DMS114 treated with DMSO at 0.1 percent for 48 hours (cell line): ENCODE results near the gene EXPH5.
"Not testable (repeated sequence)": the region's sequence is repeated elsewhere in the genome, so short reads cannot be mapped to it uniquely, and the experiment has no call there.

Experiments
- DNase-seq: peaks from one replicate; lab custom pipeline; 2025; ENCODE audit not compliant: unreplicated experiment; lab: John Stamatoyannopoulos, UW

The EXPH5 gene

DNA sequence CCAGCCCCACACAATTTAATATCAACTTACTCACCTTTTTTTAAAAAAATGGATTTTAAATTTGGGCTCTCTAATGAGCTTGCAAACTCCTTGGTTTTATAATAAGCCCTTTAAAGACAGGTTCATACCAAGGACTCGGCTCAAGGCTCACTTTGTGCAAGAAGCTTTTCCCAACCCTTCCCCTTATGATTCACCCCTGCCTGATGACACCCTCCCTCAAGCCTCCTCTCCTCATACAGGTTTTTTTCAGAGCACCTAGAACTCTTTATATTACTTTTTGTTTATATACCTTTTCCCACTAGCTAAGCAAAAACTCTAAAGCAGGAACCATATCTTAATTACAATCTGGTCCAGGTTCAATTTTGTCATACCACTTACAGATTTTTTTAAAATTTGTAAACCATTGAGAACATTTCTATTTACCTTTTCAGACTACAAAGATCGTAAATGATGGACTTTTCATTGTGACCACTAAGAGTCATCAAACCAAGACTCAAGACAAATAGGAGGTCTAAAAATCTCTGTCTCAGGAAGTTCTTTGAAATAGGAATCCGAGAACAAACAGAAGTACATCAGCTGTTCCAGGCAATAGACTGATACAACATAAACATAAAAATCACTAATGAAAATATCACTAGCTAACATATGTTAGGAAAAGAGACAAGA lies 13.1 kb upstream of the EXPH5 start:
- DNase-seq: no peak

DNA sequence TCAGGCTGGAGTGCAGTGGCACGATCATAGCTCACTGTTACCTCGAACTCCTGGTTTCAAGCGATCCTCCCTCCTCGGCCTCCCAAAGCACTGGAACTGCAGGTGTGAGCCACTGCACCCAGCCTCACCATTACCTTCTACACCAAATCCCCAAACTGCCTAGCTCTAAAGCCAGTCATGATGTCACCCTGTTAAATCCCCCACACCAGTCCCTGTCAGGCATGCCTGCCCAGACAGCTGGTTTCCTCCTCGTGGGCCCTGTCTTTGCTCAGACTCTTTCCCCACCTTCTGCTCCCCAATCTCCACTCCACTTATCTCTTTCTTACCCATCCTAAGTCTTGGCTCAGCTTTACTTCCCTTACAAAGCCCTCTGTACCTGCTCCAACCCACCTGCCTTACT lies 12.5 kb upstream of the EXPH5 start:
- DNase-seq: no peak

DNA sequence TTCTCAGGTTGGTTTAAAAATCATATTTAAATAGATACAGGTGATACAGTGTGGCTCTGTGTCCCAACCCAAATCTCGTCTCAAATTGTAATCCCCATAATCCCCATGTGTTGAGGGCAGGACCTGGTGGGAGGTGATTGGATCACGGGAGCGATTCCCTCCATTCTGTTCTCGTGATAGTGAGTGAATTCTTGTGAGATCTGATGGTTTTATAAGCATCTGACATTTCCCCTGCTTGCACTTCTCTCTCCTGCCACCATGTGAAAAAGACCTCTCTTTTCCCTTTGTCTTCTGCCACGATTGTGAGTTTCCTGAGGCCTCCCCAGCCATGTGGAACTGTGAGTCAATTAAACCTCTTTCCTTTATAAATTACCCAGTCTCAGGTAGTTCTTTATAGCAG lies 9.2 kb upstream of the EXPH5 start:
- not testable (repeated sequence) for DNase-seq

DNA sequence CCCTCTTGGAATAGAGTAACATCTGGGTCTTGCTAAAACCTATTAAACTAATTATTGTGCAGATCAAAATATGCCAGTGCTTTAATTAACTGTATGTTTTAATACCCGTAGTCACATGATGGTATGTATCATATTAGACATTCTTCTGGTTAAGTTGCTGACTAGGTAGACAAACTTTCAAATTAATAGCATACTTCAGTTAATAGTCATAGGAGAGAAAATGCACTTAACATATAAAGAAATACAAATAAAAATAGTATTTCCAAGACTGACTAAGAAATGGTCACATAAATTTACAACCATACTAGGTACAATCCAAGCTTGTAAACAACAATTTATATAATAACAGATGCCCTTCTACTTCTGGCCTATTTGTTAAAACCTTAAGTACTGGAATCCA lies 7.6 kb upstream of the EXPH5 start:
- no peak for DNase-seq

DNA sequence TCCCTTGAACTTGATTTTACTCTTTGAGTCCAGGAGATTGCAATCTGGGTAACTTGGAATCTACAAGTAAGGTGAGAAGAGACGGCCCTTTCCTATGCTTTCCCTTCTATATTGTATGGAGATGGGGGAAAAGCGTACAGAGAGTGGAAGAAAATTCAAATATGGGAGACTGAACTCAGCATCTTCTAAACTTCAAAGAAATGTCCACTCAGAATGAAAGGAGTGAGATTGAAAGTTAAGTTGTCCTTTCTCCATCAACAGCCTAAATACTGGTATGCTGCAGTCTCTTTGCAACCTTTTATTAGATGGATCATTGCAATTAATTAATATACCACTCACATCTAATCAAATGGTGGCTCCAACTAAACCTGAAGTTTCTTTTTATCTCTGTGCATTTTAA lies 6.4 kb upstream of the EXPH5 start:
- DNase-seq: no peak

DNA sequence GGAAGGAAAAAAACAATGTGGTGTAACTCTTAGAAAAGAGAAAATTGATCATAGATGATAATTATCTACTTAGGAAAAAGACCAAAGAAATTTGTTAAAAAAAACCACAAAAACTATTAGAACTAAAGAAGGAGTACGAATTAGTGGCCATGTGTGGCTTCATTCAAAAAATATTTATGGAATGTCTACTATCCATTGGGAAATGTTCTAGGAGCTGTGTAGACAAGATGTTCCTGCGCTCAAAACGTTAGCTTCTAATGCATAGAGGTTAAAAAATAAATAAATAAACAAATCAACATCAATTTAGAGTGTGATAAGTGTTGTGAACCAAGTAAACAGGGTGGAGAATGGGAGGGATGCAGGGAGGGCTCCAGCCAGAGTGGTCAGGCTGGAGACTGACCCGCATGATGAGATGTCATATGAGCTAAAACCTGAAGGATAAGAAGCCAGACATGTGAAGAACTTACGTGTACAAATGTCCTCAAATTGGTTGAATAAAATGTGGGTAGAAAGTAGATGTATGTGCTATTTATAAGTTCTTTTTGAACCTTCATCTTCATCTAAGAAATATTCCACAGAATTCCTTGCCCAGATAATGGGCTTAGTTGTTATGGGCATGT lies 4.3 kb upstream of the EXPH5 start:
- no peak for DNase-seq

DNA sequence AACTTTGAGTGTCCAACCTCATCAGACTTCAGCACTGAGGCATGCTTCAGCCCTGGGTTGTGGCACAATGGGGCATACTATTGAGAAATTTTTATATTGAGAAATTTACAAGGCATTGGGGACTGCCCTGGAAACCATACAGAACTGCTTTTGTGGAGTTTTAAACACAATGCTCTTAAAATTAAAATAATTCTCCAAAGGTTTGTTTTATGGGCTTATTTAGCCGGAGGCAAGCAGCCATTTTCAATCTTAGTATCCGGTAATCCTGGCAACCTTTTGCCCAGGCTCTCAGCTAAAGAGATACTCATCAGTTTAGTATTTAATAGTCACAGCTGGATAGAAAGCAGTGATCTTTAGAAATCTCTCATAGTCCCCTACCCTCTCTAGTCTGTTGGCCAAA lies 3.1 kb upstream of the EXPH5 start:
- no peak for DNase-seq

DNA sequence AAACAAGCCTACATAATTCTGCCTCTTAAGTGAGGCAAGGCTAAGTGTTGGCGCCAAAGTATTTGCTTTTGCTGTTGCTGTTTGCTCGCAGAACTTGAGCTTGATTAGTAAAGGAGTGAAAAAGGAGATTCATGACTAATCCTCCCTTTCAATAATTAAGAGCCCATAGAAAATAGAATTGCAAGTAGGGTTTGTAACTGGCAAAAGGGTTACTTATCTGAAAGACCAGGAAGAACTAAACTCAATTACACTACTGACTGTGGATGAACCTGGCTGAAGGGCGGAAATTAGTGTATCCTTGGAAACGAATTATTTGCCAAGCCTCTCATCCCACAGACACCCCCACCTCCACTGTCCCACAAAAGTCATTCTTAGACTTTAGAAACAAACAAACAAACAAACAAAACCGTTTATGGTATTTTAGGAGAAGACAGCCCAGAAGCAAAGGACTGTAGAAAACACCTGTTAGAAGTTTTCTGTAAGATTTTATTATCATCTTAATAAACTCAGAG lies 411 bp upstream of the EXPH5 start:
- no peak for DNase-seq

DNA sequence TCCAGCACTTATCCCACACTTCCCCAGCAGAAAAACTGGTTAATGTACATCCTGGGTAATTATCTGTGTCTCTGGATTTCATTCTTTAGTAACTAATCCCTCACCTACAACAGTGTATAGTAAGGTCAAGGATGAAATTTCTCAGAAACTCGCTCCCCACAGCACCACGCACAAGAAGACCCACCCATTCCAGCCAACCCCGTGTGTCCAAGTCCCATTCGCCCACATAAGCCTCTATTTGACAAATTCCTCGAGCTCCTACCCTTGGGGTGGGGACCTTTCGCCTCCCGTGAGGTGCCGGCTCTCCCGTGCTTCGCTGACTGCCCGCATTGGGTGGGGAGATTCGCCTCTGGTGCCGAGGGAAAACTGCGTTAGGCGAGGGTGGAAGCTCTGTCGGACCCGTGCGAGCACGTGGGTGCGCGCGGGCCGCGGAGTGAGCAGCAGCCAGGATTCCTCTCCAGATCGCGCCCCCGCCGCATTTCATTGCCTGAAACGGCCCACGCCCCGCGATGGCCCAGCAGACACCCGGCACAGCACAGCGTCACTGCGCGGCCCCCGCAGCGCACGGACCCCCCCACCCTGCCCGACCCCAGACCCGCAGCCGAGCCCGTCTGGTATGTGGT lies 866 bp downstream of the EXPH5 start:
- DNase-seq: no peak

DNA sequence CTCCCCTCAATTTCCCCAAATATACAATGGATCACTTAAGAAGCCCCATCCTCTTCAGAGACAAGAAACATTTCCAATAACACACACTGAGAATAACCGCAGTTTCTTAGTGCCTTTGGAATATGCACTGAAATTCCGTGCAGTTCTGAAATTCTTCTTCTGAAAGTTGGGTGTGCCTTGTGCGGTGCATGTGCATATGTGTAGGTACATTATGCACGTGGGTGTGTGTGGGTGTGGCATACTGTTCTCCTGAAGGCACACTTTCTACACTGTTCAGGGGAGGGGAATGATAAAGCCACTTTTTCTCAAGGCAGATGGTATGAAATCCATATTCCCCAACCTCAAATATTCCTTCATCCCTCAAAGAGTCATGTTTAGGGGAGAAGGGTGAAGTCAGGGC lies 1.7 kb downstream of the EXPH5 start:
- DNase-seq: no peak

DNA sequence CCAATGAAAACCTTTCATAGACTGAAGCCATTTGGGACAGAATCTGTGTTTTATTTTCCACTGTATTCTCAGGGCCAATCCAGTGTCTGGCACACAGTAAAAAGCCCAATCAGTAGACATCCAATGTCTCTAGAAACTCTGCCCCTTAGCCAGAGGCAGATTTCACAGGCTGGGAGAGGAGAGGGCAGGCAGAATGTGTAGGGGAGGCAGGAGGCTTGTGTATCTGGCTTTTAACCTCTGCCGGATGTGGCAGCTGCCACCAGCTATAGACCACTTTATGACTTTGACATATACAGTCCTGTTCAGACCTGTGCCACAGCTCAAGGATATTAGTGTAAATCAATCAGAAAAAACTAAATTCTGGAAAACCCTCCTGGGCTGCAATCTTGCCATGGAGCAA lies 4.4 kb downstream of the EXPH5 start:
- no peak for DNase-seq

DNA sequence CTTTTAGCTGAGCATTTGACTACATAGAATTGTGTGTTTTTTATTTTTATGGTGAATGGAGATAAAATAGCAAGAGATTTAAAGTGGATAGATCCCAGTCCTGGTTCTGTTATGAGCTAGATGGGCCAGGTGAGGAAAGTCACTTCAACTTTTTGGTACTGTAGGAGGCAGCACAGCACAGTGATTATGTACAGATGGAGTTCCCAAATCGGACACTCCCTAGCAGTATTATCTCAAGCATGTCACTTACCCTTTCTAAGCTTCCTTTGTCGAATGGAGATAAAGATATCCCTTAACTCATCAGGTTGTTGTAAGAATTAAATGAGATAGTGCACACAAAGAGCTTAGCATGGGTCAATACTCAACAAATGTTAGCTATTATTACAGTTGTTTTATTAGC lies 5.3 kb downstream of the EXPH5 start:
- DNase-seq: no peak

DNA sequence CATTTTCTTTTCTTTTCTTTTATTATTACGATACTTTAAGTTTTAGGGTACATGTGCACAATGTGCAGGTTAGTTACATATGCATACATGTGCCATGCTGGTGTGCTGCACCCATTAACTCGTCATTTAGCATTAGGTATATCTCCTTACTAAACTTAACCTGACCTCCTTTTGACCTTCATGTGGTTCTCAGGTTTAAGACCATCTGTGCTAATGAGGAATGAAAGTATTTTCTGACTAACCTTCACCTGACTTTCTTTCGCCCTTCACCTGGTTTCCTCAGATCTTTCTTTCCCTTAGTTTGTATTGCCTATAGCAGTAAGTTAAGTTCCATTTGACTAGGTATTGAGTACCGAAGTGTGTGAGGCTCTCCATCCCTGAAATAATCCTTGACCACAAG lies 6.5 kb downstream of the EXPH5 start:
- DNase-seq: no peak

DNA sequence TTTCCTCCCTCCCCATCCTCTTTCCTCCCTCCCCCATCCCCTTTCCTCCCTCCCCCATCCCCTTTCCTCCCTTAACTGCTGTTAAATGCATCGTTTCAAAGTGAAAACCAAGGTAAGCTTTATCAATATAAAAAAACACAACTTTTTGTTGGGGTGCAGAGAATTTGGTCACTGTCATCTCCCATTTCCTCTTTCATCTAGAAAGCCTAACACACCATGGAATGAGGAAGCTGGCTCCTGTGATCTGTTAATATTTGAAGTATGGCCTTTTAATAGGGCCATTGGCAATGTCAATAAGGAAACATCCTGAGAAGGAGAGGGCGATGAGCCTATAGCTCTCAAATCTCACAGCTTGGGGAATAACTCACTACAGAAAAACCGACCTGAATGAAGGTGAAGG lies 7.0 kb downstream of the EXPH5 start:
- DNase-seq: no peak

DNA sequence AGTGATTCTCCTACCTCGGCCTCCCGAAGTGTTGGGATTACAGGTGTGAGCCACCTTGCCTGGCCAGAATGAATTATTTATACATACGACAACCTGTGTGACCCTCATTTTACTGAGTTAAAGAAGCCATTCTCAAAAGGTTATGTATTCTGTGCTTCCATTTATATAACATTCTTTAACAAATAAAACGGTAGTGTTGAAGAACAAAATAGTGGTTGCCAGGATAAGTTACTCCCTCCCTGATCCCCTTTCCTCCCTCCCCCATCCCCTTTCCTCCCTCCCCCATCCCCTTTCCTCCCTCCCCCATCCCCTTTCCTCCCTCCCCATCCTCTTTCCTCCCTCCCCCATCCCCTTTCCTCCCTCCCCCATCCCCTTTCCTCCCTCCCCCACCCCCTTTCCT lies 7.4 kb downstream of the EXPH5 start:
- not testable (repeated sequence) for DNase-seq

DNA sequence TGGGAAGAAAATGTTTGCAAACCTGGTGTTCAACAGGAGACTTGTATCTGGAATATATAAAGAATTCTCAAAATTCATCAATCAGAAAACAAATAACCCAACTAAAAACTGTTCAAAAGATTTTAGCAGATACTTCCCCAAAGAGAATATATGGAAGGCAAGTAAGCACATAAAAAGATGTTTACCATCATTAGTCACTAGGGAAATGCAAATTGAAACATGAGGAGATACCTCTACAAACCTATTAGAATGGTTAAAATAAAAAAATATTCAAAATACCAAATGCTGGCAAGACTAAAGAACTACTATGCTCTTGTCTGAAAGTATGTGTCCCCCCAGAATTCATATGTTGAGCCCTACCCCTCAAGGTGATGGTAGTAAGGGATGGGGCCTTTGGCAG lies 8.6 kb downstream of the EXPH5 start:
- DNase-seq: no peak

DNA sequence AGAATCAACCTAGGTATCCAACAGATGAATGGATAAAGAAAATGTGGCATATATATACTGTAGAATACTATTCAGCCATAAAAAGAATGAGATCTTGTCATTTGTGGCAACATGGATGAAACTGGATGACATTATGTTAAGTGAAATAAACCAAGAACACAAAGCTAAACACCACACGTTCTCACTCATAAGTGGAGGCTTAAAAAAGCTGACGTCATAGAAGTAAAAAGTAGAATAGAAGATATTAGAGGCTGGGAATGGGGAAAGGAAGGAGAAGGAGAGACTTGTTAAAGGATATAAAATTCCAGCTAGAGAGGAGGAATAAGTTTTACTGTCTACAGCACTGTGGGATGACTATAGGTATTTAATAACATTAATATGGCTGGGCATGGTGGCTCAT lies 12.9 kb downstream of the EXPH5 start:
- DNase-seq: no peak

DNA sequence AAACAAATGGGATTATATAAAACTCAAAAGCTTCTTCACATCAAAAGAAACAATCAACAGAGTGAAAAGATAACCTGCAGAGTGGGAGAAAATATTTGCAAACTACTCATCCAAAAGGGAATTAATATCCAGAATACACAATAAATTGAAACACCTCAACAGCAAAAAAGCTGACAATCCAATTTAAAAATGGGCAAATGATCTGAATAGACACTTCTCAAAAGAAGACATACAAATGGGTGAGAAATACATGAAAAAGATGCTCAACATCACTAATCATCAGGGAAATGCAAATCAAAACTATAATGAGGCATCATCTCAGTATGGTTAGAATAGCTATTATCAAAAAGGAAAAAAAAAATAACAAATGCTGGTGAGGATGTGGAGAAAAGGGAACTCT lies 13.5 kb downstream of the EXPH5 start:
- no peak for DNase-seq

DNA sequence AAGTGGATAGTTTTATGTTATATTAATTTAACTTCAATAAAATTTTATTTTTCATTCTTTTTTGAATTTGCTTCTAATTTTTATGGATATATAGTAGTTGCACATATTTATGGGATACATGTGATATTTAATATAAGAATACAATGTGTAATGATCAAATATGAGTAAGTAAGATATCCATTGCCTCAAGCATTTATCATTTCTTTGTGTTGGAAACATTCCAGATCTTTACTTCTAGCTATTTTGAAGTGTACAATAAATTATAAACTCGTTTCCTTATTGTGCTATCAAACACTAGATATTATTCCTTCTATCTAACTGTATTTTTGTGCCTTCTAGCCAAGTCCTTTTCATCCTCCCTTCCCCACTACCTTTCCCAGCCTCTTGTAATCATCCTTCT lies 17.0 kb downstream of the EXPH5 start:
- no peak for DNase-seq

DNA sequence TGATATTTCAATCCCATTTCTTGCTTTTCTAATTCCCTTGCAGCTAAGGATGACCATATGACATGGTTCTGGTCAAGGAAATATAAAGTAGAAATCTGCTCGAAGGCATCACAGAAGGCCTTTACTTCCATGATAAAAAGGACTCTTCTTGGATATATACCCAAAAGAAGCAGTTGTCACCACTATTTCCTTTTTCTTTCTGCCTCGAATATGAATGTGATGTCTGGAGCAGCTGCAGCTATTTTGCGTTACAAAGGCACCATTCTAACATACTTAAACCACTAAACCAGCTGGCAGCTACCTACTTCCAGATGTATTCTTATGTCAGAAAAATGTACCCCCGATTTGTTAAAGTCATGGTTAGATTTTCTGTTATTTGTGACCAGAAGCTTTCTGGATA lies 18.9 kb downstream of the EXPH5 start:
- no peak for DNase-seq

DNA sequence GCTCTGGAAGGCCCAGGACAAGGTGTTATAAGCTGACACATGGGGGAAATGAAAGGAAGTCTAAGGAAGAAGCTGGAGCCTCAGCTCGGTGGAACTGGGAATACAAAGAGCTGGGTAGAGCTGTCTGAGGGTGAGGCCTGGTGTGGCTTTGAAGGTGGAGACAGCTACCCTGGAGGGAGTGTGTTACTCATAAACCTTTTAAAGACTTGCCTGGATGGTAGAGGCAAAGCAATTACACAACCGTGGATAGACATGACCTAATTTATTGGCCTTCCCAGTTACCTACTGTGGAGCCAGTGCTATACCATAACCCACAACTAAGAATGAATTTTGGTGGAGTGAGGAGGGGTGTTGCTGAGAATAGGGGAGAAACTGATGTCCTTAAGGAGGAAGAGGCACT lies 22.6 kb downstream of the EXPH5 start:
- DNase-seq: no peak

DNA sequence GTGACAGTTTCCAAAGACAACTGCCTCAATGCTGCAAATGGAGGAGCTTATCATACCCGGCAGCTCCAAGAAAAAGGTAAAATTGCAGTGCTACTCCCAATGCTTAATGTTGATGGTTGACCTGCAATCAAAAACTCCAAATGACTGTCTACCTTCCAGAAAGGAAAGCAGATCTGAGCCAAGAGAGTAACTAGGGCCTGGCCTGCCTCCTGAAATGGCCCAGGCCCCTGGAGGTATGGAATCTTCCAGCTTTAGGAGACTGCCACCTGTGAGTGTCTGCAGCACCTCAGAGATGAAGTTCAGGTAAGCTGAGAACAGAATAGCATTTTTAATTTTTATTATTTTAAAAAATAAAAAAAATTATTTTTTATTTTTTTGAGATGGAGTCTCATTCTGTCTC lies 23.7 kb downstream of the EXPH5 start:
- no peak for DNase-seq
